ENCODE measurements around the gene SLC6A2. TPM values are rescaled to one million over a fixed set of nuclear protein-coding genes. Genes with fewer than 3 reads are reported as not detected.

SLC6A2 gene
- total RNA-seq, 1 donor from 2014 or later, result not detected

GRCh38 chr16:55711959-55712876 lies 56.4 kb downstream of the SLC6A2 start:
- H3K4me3 ChIP-seq (ENCODE audit: low read depth, low read length), result no peak overlapping the region
- no peaks in the 10 kb centered on the region for H3K36me3 ChIP-seq (ENCODE audit: control insufficient read depth, insufficient read depth, low read length)
- peak; percentile 65 for TF ChIP-seq CTCF (IDR thresholded peaks at IDR 0.05; ENCODE audit: insufficient read depth, low read length, poor library complexity, severe bottlenecking)
- DNase-seq (ENCODE audit: low read depth), result peak; percentile 14
- H3K27me3 ChIP-seq (ENCODE audit: control insufficient read depth, insufficient read depth, low read length), result no peaks in the 10 kb centered on the region

GRCh38 chr16:55713103-55713502 lies 57.3 kb downstream of the SLC6A2 start:
- no peaks in the 10 kb centered on the region for H3K27me3 ChIP-seq (ENCODE audit: control insufficient read depth, insufficient read depth, low read length)
- no peak overlapping the region for H3K4me3 ChIP-seq (ENCODE audit: low read depth, low read length)
- no peak for TF ChIP-seq CTCF (IDR thresholded peaks at IDR 0.05; ENCODE audit: insufficient read depth, low read length, poor library complexity, severe bottlenecking)
- DNase-seq (ENCODE audit: low read depth), result no peak
- H3K36me3 ChIP-seq (ENCODE audit: control insufficient read depth, insufficient read depth, low read length), result no peaks in the 10 kb centered on the region

- no peak for DNase-seq (ENCODE audit: low read depth)
- no peak overlapping the region for H3K4me3 ChIP-seq (ENCODE audit: low read depth, low read length)
- no peaks in the 10 kb centered on the region for H3K36me3 ChIP-seq (ENCODE audit: control insufficient read depth, insufficient read depth, low read length)
- TF ChIP-seq CTCF (IDR thresholded peaks at IDR 0.05; ENCODE audit: insufficient read depth, low read length, poor library complexity, severe bottlenecking), result no peak
- no peaks in the 10 kb centered on the region for H3K27me3 ChIP-seq (ENCODE audit: control insufficient read depth, insufficient read depth, low read length)
Measured at GRCh38 chr16:55717326-55717725, 61.5 kb downstream of the SLC6A2 start.

- H3K36me3 ChIP-seq (ENCODE audit: control insufficient read depth, insufficient read depth, low read length), result no peaks in the 10 kb centered on the region
Measured at GRCh38 chr16:55725055-55725777, 69.4 kb downstream of the SLC6A2 start.

GRCh38 chr16:55728797-55729196 lies 73.0 kb downstream of the SLC6A2 start:
- H3K4me3 ChIP-seq (ENCODE audit: low read depth, low read length), result no peak overlapping the region
- H3K36me3 ChIP-seq (ENCODE audit: control insufficient read depth, insufficient read depth, low read length), result no peaks in the 10 kb centered on the region
- no peak for TF ChIP-seq CTCF (IDR thresholded peaks at IDR 0.05; ENCODE audit: insufficient read depth, low read length, poor library complexity, severe bottlenecking)
- H3K27me3 ChIP-seq (ENCODE audit: control insufficient read depth, insufficient read depth, low read length), result no peaks in the 10 kb centered on the region
- DNase-seq (ENCODE audit: low read depth), result no peak

More at GRCh38 chr16:55725055-55725777, 69.4 kb downstream of the SLC6A2 start:
- Histone ChIP-seq H3K27me3 (ENCODE audit: control insufficient read depth, insufficient read depth, low read length) (no peaks in the 10 kb centered on the region), H3K4me3 (ENCODE audit: low read depth, low read length) (no peak overlapping the region)
- DNase-seq (ENCODE audit: low read depth), result no peak
- no peak for TF ChIP-seq CTCF (IDR thresholded peaks at IDR 0.05; ENCODE audit: insufficient read depth, low read length, poor library complexity, severe bottlenecking)

All from kidney epithelial cell (primary cell).